GM18520 (cell line): ENCODE results near the gene FKBP3.
"Not testable (repeated sequence)": the region's sequence is repeated elsewhere in the genome, so short reads cannot be mapped to it uniquely, and the experiment has no call there.

Experiments used
- ATAC-seq: cut with Tn5 transposase; IDR thresholded peaks from one replicate; pipeline ENCODE4 v1.9.1; 2021; ENCODE audit not compliant: unreplicated experiment

FKBP3 gene

DNA sequence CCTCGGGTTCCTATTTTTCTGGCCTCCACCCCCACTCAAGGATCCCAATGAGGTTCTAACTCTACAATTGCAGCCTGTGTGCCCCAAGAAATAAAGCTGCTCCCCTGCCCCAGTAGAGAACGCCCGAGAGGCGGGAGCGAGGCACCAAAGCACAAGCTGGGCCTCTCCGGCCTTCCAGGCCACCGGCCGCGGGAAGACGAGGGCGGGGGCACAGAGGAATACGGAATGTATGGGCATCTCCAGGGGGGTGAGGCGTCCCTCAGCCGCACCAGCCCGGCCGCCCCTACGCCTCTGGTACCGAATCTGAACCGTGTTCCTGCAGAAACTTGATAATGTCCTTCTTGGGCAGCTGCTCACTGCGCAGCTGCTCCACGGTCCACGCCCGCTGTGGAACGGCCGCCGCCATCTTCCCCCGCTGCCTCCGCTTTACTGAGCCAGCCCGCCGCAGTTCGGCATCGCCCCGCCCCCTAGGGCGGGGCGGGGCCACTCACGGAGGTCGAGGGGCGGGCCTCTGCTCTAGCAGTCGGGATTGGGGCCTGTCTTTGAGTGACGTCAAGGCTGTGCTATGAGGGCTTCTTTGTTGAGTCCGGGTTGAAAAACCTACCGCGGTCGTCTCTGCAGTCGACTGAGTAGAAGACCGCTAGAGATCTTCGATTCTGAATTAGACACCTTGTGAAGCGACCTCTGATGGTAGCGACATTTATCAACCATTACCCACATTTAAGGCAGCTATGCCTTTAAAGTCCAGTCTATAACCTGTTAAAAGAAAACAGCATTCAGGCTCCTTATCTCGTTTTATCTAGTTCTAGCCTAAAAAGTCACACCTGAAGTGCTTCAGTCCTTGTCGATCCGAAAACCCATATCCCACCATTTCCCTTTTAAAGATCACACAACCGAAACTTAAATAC lies at the start of gene FKBP3:
Gene FKBP3 (minus strand): TSS at position 431 of the 908 bp plus-strand sequence. CDS start 25 bp downstream, at position 406.
- ATAC-seq = peak; percentile 92

DNA sequence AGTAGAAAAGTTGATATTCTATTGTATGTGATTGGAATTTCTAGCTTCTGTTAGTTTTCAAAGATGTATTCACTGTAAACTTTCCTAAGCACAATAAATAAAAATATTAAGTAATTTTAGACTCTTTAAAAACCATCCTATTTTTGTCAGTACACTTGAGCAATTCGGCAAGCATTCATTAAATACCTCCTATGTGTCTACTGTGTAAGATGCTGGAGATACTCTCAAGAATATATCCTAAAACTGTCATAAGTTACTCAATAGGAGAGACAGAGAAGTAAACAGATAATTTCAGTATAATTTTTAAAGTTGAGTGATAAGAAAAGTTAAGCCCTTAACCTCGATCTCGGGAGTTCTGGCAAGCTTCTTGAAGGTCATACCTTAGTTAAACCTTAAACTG lies 47.5 kb upstream of the FKBP3 start:
- no peak for ATAC-seq

DNA sequence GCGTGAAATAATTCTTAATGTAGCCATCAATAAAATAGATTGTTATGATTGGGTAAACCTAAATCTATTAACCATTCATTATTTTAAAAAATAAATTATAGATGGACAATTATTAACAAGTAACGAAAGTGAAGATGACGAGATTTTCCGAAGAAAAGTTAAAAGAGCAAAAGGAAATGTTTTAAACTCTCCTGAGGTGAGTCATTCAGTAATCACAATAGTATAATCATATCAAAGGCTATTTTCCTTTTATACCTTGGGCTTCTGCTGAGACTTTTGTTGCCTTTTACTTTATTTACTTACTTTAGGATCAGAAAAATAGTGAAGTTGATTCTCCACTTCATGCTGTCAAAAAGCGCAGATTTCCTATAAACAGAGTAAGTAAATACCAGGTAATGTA lies 47.0 kb upstream of the FKBP3 start:
- ATAC-seq = no peak

DNA sequence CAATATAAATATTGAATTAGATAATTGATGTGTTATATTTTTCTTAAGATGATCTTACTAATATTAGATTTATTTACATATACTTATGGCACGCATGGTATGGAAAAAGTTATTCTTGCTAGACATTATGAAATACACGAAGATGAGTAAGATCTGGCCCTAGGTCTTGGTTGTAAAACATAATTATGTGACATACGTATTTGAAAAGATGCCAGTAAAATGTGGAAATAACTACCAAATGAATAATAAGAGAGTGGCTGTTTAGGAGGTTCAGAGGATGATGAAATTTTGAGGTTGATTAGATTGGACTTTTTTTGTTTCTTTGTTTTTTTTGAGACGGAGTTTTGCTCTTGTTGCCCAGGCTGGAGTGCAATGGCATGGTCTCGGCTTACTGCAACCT lies 42.8 kb upstream of the FKBP3 start:
- ATAC-seq = no peak

DNA sequence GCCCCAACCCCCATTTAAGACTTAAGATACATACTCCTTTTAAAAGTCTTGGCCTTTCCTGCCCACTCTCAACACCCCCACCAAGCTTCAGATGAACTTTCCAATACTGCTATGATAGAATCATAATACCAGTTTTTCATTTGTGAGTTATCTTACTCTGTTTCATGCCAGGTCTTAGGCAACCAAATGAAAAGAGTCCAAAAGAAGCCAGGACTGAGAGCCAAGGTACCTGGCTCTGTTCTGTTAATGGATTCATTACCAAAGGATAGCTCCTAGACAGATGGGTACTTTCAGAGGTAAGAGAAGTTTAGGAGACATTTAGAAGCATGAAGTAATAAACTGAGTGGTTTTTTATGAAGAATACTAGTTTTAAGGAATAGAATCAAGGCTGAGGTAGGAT lies 35.6 kb upstream of the FKBP3 start:
- ATAC-seq = no peak

DNA sequence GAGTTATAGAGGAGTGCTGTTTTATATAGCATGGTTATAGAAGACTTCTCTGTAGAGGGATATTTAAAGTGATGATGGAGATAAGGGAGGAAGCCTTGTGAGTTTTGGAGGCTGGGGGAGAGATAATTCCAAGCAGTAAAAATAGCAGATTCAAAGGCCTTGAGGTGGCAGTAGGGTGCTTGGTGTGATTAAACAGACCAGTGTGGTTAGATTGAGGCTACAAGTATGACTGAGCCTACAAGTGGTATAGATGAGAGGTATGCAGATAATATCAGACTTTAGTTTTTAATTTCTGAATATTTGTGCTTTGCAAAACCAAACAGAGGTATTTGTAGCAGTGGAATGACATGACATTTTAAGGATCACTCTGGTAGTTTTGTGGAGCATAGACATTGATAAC lies 21.8 kb upstream of the FKBP3 start:
- ATAC-seq = peak; percentile 61

DNA sequence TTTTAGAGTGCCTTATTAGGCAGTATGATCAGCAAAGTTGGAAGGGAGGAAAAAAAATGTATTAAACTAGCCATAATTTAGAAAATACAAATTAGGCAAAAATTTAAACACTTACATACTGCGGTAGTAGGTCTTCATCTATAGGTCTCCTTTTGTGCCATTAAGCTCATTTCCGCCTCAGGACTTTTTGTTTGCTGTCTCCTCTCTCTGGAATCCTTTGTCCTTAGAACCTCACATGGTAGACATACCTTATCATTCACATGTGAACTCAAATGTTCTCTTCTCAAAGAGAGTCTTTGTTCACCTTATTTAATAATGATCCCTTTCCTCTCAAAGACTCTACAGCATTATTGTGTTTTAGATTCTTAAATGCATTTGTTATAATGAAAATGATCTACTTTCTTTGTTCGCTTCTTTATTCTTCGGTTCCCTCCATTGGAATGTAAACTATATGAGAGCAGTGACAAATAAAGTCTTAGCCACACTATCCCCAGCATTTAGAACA lies 16.2 kb upstream of the FKBP3 start:
- no peak for ATAC-seq

DNA sequence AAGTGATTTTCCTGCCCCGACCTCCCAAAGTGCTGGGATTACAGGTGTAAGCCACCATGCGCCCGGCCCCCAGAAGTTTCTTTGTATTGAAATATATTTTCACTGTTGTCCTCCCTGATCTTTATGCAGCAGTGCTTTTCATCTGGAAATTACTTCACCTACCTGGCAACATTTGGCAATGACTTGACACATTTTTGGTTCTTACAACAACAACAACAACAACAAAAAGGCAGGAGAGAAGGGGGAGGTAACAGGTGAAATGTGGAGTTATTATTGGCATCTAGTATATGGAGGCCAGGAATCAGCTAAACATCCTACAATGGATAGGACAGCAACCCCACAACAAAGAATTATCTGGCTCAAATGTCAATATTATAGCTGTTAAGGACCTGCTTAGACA lies 15.3 kb upstream of the FKBP3 start:
- ATAC-seq = no peak

DNA sequence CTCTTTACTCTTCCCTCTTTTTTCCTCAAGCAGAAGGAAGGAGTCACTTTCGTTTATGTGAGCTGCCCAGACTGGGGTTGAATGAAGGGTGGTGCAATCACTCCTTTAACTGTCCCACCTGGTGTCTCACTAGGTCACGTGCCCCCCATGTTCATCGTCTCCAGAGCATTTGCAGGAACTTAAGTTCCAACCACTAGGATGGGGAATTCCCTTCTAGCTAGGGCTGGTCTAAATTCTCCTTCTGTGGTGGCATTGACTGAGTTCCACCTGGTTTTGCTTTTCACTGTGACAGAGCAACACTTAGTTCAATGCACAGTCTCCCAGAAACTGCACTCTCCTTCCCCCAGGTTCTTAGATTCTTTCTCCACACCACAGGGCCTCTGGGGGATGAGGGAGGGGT lies 10.9 kb upstream of the FKBP3 start:
- ATAC-seq = peak; percentile 71

DNA sequence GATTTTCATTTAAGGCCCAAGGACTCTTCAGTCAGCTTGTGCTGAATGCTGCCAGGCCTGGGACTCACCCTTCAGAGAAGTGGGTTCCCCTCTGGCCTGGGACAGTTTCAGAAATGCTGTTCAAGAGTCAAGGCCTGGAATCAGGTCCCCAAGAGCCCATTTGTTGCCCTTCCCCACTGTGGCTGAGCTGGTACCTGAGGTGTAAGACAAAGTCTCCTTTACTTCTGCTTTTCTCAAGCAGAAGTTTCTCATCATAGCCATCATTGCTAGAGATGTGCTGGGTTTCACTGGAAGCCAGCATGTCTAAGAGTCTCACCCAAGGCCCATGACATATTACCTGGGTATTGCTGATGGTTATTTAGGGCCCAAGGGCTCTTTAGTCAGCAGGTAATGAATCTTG lies 10.4 kb upstream of the FKBP3 start:
- peak; percentile 71 for ATAC-seq

DNA sequence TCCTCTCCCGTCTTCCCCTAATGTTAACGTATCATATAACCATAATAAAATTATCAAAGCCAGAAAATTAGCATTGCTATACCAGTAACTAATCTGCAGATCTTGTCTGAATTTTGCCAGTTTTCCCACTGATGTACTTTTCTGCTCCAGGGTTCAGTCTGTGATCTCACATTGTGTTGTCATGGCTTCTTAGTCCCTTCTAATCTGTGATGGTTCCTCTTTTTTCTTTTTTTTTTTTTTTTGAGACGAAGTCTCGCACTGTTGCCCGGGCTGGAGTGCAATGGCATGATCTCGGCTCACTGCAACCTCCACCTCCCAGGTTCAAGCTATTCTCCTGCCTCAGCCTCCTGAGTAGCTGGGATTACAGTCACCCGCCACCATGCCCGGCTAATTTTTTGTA lies 7.8 kb upstream of the FKBP3 start:
- ATAC-seq = not testable (repeated sequence)

DNA sequence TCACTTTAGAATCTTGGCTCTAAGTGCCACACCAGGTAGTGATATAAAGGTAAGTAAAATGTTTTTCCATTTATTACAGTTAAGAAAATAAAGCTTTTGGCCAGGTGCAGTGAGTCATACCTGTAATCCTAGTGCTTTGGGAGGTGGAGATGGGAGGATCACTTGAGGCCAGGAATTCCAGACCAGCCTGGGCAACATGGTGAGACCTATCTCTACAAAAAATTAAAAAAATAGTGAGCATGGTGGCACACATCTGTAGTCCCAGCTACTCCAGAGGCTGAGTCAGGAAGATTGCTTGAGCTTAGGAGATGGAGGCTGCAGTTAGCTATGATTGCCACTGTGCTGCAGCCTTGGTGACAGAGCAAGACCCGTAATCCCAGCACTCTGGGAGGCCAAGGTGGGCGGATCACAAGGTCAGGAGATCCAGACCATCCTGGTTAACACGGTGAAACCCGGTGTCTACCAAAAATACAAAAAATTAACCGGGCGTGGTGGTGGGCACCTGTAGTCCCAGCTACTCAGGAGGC lies 6.4 kb upstream of the FKBP3 start:
- ATAC-seq = no peak

DNA sequence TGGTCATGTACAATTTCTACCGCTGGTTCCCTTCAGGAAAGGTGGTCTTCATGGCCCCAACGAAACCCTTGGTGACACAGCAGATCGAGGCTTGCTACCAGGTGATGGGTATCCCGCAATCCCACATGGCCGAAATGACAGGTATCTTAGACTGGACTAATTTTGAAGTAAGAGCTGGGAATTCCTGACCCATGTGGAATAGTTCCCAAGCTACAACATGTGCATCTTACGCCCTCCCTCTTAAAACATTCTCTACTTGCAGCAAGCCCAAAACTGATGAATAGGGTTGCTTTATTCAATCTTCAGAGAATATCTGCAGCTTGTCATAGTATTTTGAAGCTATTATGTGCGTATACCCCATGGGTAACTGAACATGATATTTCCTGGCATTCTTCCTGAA lies 2.1 kb upstream of the FKBP3 start:
- no peak for ATAC-seq

DNA sequence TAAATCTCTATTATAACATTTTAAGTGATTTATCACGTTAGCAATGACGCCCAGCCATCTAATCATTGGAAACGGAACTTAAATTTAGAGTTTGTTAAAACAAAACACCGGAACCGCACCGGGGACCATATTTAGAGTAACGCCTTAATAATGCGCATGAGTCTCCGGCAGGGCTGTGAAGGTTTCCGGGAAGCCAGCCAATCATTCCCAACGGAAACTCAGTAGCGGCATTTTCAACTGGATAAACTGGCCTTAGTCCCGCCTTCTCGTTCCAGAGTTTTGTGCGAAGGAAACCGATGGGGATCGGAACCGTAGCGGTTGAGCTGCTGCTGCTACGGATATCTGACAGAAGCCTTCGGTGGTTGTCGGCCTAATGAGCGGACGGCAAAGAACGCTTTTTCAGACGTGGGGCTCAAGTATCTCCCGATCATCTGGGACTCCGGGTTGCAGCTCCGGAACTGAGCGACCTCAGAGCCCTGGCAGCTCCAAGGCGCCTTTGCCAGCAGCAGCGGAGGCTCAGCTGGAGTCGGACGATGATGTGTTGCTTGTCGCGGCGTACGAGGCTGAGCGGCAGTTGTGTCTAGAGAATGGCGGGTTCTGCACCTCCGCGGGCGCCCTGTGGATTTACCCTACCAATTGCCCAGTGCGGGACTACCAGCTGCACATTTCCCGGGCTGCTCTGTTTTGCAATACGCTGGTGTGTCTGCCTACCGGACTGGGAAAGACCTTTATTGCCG lies 1.5 kb upstream of the FKBP3 start, which contains the start of gene FANCM:
Gene FANCM (plus strand): TSS at position 272 of the 737 bp plus-strand sequence. CDS start 102 bp downstream, at position 374.
- peak; percentile 28 for ATAC-seq

DNA sequence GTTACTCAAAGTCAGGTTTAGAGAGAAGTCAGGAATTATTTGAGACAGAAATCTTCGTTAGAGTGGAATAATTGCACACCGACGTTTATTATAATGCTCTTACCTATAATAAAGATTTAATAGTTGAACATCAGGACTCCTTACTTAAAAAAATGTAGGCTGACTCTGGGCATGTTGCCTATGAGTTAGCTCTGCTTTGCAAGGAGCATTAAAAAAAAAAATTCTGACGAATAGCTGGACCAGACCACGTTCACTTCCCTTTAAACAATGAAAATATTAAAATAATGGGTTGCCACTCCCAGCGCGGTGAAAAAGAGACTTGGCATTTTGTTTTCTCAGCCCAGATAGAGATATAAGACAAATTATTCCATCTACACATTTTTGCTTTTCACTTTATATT lies 875 bp upstream of the FKBP3 start:
- ATAC-seq = no peak

DNA sequence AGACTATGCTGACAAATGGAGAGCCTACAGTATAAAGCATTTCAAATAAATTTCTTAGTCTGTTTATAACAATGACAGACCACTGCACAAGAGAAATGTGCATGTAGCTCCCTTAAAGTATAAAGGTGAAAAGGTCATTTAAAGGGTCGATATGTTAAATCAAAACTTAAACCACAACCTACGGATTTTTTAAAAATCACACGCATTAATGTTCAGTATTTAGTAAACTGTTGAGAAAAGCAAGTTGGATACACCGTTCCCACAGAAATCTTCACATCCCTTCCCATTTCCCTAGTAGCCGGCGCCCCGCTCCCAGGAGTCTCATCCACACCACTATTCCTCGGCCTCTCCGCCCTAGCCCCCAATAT lies 614 bp downstream of the FKBP3 start:
- ATAC-seq = no peak

DNA sequence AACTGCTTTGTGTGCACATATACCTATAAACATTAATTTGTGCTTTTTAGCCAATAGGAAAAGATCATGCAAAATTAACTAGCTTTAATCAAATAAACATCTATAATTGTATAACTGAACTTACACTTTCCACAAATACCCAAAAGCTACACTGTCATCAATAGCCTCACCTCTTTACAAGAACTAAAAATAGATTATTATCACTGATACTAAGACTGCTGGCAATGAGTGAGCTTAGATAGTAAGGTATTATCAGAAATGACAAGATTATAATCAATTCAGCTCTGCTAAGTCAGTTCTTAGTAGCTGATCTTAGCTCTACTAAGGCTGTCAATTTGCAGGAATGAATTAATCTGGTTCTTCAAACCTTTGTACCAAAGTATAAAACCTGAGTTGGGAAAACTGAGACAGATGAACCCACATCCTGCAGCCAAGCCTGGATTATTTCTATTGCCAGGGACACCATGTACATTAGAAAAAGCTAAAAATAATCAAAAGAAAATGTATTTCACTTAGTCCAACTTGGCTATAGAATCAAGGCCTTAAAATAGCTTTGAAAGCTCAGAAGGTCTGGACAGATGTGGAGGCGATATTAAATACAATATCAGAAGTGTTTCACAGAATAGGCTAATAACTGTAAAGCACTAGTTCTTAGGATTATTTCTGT lies 5.2 kb downstream of the FKBP3 start:
- no peak for ATAC-seq

DNA sequence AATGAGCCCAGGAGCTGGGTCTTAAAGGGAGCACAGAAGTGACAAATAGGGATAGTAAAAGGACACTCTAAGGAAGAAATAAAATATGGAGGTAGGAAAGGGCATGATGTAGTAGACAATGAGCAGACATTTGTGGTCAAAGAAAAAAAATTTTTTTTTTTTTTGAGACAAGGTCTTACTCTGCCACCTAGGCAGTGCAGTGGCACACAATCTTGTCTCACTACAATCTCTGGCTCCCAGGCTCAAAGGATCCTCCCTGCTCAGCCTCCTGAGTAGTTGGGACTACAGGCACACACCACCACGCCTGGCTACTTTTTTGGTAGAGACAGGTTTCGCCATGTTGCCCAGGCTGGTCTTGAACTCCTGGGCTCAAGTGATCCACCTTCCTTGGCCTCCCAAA lies 8.5 kb downstream of the FKBP3 start:
- no peak for ATAC-seq

DNA sequence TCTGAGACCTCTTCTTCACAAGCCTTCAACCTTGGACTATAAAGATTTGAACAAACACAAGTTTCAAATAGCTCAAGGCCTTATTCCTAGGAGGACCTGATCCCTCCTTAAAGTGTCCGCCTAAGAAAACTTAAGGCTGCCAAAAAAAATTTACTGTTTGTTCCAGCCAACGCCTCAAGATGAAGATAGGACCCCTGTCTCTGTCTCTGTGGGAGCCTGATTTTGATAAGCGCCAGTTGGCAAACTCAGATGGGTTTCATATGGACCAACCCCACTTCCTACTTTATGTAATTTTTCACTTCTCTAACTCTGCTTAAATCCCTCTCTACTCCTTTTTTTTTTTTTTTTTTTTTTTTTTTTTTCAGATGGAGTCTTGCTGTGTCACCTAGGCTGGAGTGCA lies 11.0 kb downstream of the FKBP3 start:
- no peak for ATAC-seq

DNA sequence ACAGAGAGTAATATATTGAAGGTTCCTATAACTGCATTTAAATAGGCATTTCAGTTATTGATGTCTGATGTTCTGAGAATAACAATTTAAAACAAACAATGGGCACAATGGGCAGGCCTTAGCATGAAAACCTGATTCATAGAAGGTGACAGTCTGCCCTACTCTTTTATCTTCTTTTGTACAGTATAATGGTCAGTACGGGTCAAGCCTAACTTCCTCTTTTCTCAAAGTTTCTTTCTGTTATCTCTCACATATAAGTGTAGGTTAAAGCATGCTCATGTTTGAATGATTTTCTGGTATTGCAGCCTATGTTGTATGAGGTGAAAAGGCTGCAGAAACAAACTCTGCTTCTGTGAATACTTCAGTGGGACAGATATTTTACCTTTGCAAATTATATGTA lies 14.2 kb downstream of the FKBP3 start:
- ATAC-seq = no peak

DNA sequence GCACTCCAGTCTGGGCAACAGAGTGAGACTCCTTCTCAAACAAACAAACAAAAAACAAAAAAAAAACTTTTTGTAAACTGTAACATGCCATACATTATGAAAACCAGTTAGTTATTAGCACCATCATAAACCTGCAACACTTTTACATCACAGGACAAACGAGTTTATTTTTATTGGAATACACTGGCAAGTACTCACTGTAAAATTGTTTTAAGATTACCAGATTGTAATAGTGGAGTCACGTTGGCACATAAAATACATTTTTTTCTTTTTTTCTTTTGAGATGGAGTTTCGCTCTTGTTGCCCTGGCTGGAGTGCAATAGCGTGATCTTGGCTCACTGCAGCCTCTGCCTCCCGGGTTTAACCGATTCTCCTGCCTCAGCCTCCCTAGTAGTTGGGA lies 15.7 kb downstream of the FKBP3 start:
- no peak for ATAC-seq
